Thyroid gland (tissue), 4 donors: ENCODE measurements around the gene RTN4IP1.

Experiments
- CTCF ChIP-seq, 6 experiments: fragments of 200-600 bp in 3 of 6; fragments of 450-650 bp in 3 of 6; sonication (generic) in 3 of 6; IDR thresholded peaks; one replicate each; pipeline ENCODE4 v1.5.1; 2016 to 2019; ENCODE audit warnings: antibody characterized with exemption in 6 of 6, mild to moderate bottlenecking in 2 of 6, inconsistent platforms in 1 of 6, moderate library complexity in 1 of 6
- POLR2A ChIP-seq, 2 donors: fragments of 450-650 bp; IDR thresholded peaks; one replicate each; pipeline ENCODE4 v1.6.1; 2017; ENCODE audit warnings: antibody characterized with exemption in 2 of 2, mild to moderate bottlenecking in 2 of 2, moderate library complexity in 1 of 2

- TF ChIP-seq POLR2A (IDR thresholded peaks at IDR 0.05) (no peak), CTCF (IDR thresholded peaks at IDR 0.05) (no peak)
These were observed 100.8 kb downstream of the RTN4IP1 start for GRCh38 chr6:106528521-106528920.
